Mesothelial cell of epicardium (in vitro differentiated cells): ENCODE measurements around the gene ARL4D. TPM values are rescaled to one million over a fixed set of nuclear protein-coding genes. Genes with fewer than 3 reads are reported as not detected.

Source experiments
- DNase-seq, 2 experiments: peaks; one replicate each; pipeline ENCODE4 v3.0.0; 2021; ENCODE audit warnings: low spot score in 2 of 2; ENCODE audit not compliant: unreplicated experiment in 2 of 2
- H3K27ac Mint-ChIP-seq: 2 replicates; pipeline ENCODE4 v1.8.0; 2021; ENCODE audit warnings: mixed read lengths
- H3K27me3 Mint-ChIP-seq: 2 replicates; pipeline ENCODE4 v1.8.0; 2021; ENCODE audit warnings: low read depth, mixed read lengths
- H3K36me3 Mint-ChIP-seq: 2 replicates; pipeline ENCODE4 v1.8.0; 2021; ENCODE audit warnings: mixed read lengths
- H3K4me1 Mint-ChIP-seq: 2 replicates; pipeline ENCODE4 v1.8.0; 2021; ENCODE audit warnings: mixed read lengths
- H3K4me3 Mint-ChIP-seq: 2 replicates; pipeline ENCODE4 v1.8.0; 2021; ENCODE audit warnings: mild to moderate bottlenecking, moderate library complexity, mixed read lengths
- H3K9me3 Mint-ChIP-seq: 2 replicates; pipeline ENCODE4 v1.8.0; 2021; ENCODE audit warnings: mixed read lengths
- total RNA-seq: library from RNA; stranded (reverse); gene quantifications from 3 replicates; pipeline ENCODE4 v1.2.1, GENCODE V29; 2021
- TF ChIP-seq, protein P1 (sequence below): fragments of 200-600 bp; sonication (generic); IDR thresholded peaks from one replicate; pipeline ENCODE4 v1.5.0; 2021; ENCODE audit warnings: antibody characterized with exemption; ENCODE audit not compliant: unreplicated experiment

The ARL4D gene
- total RNA-seq, 1 donor from 2014 or later, result 8.1 TPM

DNA sequence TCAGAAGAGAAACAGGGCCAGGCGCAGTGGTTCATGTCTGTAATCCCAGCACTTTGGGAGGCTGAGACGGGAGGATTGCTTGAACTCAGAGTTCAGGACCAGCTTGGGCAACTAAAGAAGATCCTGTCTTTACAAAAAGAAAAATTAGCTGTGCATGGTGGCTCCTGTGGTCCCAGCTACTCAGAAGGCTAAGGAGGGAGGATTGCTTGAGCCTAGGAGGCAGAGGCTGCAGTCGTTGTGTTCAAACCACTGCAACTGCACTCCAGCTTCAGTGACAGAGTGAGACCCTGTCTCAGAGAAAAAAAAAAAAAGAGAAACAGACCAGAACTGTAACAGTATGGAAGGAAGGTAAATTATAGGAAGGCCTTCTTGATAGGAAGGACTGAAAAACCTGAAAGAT lies 10.3 kb downstream of the ARL4D start:
- TF ChIP-seq, protein P1, sequence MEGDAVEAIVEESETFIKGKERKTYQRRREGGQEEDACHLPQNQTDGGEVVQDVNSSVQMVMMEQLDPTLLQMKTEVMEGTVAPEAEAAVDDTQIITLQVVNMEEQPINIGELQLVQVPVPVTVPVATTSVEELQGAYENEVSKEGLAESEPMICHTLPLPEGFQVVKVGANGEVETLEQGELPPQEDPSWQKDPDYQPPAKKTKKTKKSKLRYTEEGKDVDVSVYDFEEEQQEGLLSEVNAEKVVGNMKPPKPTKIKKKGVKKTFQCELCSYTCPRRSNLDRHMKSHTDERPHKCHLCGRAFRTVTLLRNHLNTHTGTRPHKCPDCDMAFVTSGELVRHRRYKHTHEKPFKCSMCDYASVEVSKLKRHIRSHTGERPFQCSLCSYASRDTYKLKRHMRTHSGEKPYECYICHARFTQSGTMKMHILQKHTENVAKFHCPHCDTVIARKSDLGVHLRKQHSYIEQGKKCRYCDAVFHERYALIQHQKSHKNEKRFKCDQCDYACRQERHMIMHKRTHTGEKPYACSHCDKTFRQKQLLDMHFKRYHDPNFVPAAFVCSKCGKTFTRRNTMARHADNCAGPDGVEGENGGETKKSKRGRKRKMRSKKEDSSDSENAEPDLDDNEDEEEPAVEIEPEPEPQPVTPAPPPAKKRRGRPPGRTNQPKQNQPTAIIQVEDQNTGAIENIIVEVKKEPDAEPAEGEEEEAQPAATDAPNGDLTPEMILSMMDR, result no peak
- H3K27me3 Mint-ChIP-seq, result peaks cover 3% of the 10 kb centered on the region
- no peak overlapping the region for H3K27ac Mint-ChIP-seq
- peaks cover 13% of the 10 kb centered on the region for H3K4me1 Mint-ChIP-seq
- no peaks in the 10 kb centered on the region for H3K9me3 Mint-ChIP-seq
- DNase-seq, result no peak
- no peaks in the 10 kb centered on the region for H3K36me3 Mint-ChIP-seq
- no peak overlapping the region for H3K4me3 Mint-ChIP-seq

DNA sequence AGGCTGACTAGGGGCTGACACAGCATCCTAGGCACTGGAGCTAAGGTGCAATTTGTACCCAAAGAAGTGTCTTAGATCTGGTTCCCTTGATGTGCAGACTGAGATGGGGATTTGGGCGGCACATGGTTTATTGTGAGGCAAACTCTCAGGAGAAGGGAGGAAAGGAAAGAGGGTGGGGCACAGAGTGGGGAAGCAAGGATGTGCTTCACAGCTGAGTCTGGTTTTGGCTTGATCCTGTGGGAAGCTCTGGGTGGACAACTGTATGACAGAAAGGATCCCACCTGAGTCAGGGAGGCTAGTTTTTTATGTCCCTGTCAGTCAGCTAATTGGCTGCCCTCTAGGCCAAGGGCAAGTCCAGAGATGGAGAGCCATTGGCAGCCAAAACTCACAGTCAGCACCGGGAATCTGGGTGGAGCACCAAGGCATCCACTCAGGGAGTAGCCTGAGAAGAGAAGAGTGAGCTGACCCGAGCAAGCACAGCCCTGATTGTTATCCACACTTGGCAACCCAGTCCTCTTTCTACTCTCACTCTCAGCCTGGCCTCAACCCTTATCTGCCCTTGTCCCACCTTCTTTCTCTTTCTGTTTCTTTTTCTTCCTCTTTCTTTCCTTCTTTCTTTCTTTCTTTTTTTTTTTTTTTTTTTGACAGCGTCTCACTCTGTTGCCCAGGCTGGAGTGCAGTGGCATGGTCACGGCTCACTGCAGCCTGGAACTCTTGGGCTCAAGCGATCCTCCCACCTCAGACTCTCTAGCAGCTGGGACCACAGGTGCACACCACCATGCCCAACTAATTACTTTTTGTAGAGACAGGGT lies 12.0 kb downstream of the ARL4D start:
- peaks cover 12% of the 10 kb centered on the region for H3K27me3 Mint-ChIP-seq
- no peak for DNase-seq
- no peaks in the 10 kb centered on the region for H3K9me3 Mint-ChIP-seq
- H3K4me3 Mint-ChIP-seq, result no peak overlapping the region
- H3K27ac Mint-ChIP-seq, result no peak overlapping the region
- TF ChIP-seq, protein P1, result no peak
- H3K4me1 Mint-ChIP-seq, result peaks cover 12% of the 10 kb centered on the region
- H3K36me3 Mint-ChIP-seq, result no peaks in the 10 kb centered on the region

DNA sequence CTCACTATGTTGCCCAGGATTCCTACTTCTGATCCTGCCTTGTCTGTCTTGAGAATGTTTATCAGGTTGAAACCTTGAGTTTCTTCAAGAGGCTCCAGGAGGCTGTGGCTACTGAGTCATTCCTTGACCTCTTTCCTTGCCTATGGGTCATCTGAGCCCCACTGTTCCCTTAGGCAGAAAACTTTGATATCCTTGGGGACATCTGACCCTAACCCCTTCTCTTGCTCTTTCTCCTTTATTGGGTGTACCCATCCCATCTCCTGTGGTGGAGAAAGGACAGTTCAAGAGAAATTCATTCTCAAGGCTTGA lies 12.5 kb downstream of the ARL4D start:
- Mint-ChIP-seq H3K36me3 (no peaks in the 10 kb centered on the region), H3K27me3 (peaks cover 12% of the 10 kb centered on the region), H3K27ac (no peak overlapping the region), H3K4me3 (no peak overlapping the region), H3K4me1 (peaks cover 10% of the 10 kb centered on the region), H3K9me3 (no peaks in the 10 kb centered on the region)
- no peak for DNase-seq
- TF ChIP-seq, protein P1, result no peak

DNA sequence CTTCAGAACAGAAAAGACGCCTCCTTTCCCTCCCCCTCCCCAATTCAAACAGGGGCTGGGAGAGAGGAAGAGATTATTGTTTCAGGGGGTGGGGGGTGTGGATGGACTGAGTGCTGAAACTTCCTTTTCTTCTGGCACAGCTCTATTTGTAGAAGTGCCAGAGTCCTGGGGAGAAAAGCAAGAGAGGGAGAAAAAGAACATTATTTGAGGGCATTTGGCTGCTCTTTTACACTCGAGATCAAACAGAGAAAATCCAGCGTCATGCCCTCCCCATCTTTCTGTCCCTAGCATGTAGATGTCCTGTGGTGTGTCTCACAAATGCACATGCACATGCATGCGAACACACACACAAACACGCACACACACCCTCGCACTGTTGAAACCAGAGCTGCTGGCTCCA lies 13.0 kb downstream of the ARL4D start:
- Mint-ChIP-seq H3K4me1 (peaks cover 9% of the 10 kb centered on the region), H3K4me3 (no peak overlapping the region)

DNA sequence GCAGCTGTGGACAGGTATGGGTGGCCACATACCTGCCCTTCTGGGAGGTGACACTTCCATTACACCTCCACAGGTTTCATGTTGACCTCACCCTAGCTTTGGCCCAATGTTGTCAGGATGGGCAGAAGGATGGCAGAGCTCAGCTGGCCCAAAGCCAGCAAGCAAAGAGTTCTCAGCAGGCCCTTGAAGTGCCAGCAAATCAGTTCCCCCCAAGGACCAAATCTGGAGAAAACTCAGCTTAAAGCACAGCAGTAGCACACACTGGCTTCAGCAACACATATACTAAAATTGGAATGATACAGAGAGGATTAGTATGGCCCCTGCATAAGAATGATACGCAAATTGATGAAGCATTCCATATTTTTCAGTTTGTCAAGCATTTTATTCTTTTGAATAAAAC lies 13.4 kb downstream of the ARL4D start:
- Mint-ChIP-seq H3K9me3 (no peaks in the 10 kb centered on the region), H3K27me3 (peaks cover 12% of the 10 kb centered on the region), H3K4me1 (peaks cover 9% of the 10 kb centered on the region), H3K36me3 (no peaks in the 10 kb centered on the region), H3K27ac (no peak overlapping the region), H3K4me3 (no peak overlapping the region)
- no peak for DNase-seq
- TF ChIP-seq, protein P1, result no peak

More for the DNA sequence above, 13.0 kb downstream of the ARL4D start:
- no peaks in the 10 kb centered on the region for H3K36me3 Mint-ChIP-seq
- peaks cover 12% of the 10 kb centered on the region for H3K27me3 Mint-ChIP-seq
- H3K9me3 Mint-ChIP-seq, result no peaks in the 10 kb centered on the region
- no peak overlapping the region for H3K27ac Mint-ChIP-seq
- DNase-seq, result no peak
- TF ChIP-seq, protein P1, result no peak
